Ovary (tissue), 3 donors: ENCODE results near the gene LRRC27.

Source experiments
- EP300 ChIP-seq: sonication (generic); formaldehyde crosslinking; IDR thresholded peaks from one replicate; pipeline ENCODE4 v1.6.1; 2017; ENCODE audit warnings: antibody characterized with exemption
- TF ChIP-seq, protein P1 (sequence below), 3 donors: fragments of 450-650 bp in 2 of 3; fragments of 200-600 bp in 1 of 3; IDR thresholded peaks; one replicate each; pipeline versions ENCODE4 v1.5.1 to v1.8.0; 2016 to 2022; ENCODE audit warnings: antibody characterized with exemption in 3 of 3, mild to moderate bottlenecking in 1 of 3
- donor health status: DM: no; HTN: no; CAD: no.

- TF ChIP-seq, protein P1, sequence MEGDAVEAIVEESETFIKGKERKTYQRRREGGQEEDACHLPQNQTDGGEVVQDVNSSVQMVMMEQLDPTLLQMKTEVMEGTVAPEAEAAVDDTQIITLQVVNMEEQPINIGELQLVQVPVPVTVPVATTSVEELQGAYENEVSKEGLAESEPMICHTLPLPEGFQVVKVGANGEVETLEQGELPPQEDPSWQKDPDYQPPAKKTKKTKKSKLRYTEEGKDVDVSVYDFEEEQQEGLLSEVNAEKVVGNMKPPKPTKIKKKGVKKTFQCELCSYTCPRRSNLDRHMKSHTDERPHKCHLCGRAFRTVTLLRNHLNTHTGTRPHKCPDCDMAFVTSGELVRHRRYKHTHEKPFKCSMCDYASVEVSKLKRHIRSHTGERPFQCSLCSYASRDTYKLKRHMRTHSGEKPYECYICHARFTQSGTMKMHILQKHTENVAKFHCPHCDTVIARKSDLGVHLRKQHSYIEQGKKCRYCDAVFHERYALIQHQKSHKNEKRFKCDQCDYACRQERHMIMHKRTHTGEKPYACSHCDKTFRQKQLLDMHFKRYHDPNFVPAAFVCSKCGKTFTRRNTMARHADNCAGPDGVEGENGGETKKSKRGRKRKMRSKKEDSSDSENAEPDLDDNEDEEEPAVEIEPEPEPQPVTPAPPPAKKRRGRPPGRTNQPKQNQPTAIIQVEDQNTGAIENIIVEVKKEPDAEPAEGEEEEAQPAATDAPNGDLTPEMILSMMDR (IDR thresholded peaks at IDR 0.05): no peak
- no peak for TF ChIP-seq EP300
Observed at GRCh38 chr10:132346806-132347205, 14.8 kb downstream of the LRRC27 start.
